Osteoblast (primary cell): ENCODE data around the gene GRWD1. TPM values are rescaled to one million over a fixed set of nuclear protein-coding genes. Genes with fewer than 3 reads are reported as not detected.

Source experiments
- DNase-seq: peaks from one replicate; pipeline ENCODE4 v3.0.0; 2011; ENCODE audit warnings: low spot score, mixed read lengths; ENCODE audit not compliant: insufficient read length; ENCODE audit errors: missing footprints
- H2AFZ ChIP-seq: 2 replicates; pipeline ENCODE4 v1.6.0; 2011; ENCODE audit warnings: mild to moderate bottlenecking, low read length
- H3K27ac ChIP-seq: 2 replicates; pipeline ENCODE4 v1.5.1; 2011; ENCODE audit warnings: mild to moderate bottlenecking, low read depth, low read length, moderate library complexity
- H3K27me3 ChIP-seq: 2 replicates; pipeline ENCODE4 v1.6.0; 2012; ENCODE audit warnings: mild to moderate bottlenecking, control low read depth, inconsistent platforms, low read length, moderate library complexity; ENCODE audit not compliant: insufficient read depth
- H3K36me3 ChIP-seq: 2 replicates; pipeline ENCODE4 v1.5.1; 2011; ENCODE audit warnings: mild to moderate bottlenecking, low read length, control low read depth, moderate library complexity; ENCODE audit not compliant: insufficient read depth
- H3K4me1 ChIP-seq: 2 replicates; pipeline ENCODE4 v1.5.1; 2011; ENCODE audit warnings: mild to moderate bottlenecking, low read length, control low read depth, moderate library complexity; ENCODE audit not compliant: insufficient read depth
- H3K4me2 ChIP-seq: 2 replicates; pipeline ENCODE4 v1.6.0; 2011; ENCODE audit warnings: mild to moderate bottlenecking, low read length; ENCODE audit not compliant: insufficient read depth
- H3K4me3 ChIP-seq: fragments of 200-600 bp; sonication (generic); 3 replicates; pipeline ENCODE4 v1.5.1; 2012; ENCODE audit warnings: mild to moderate bottlenecking, low read length, inconsistent platforms; ENCODE audit not compliant: insufficient read depth
- H3K79me2 ChIP-seq: 2 replicates; pipeline ENCODE4 v1.6.0; 2012; ENCODE audit warnings: mild to moderate bottlenecking, low read length, control low read depth, inconsistent platforms; ENCODE audit not compliant: insufficient read depth
- H3K9me3 ChIP-seq: 2 replicates; pipeline ENCODE4 v1.5.1; 2011; ENCODE audit warnings: low read depth, low read length, control low read depth
- H4K20me1 ChIP-seq: 2 replicates; pipeline ENCODE4 v1.6.0; 2012; ENCODE audit warnings: mild to moderate bottlenecking, low read length, control low read depth; ENCODE audit not compliant: insufficient read depth
- total RNA-seq: library from RNA; depleted of rRNA; stranded (reverse); fragments of >200 nt; gene quantifications from 2 replicates; pipeline ENCODE4 v1.2.3, GENCODE V29; 2012
- TF ChIP-seq, protein P1 (sequence below): IDR thresholded peaks from 2 replicates; pipeline ENCODE4 v1.5.1; 2011; ENCODE audit warnings: mild to moderate bottlenecking, low read depth, low read length, moderate library complexity; ENCODE audit errors: extremely low read depth

GRWD1 gene
- total RNA-seq, 1 donor: 25.0 TPM

- peaks cover 73% of the 10 kb centered on the region for H3K36me3 ChIP-seq
Observed at GRCh38 chr19:48473161-48473966, 27.6 kb downstream of the GRWD1 start.

DNA sequence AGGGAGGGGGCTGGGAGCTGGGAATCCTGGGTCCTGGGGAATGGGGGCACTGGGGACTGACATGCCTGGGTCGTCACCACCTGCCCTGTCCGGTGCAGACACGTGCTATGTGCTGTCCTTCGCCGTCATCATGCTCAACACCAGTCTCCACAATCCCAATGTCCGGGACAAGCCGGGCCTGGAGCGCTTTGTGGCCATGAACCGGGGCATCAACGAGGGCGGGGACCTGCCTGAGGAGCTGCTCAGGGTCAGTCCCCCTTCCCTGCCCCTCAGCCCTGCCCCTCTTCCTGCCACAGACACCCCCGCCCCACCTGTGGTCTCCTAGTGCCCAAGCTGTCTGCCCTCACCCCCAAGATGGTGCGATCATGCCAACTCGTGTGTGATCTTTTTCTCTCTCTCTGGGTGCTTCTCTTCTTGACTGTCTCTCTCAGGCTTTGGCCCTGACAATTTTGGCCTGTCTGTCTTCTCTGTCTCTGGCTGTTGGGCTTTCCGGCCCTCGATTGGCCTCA, 28.4 kb downstream of the GRWD1 start:
- Histone ChIP-seq H3K9me3 (no peaks in the 10 kb centered on the region), H3K36me3 (peaks cover 75% of the 10 kb centered on the region), H3K4me2 (no peak overlapping the region), H3K4me1 (peaks cover 9% of the 10 kb centered on the region), H2AFZ (no peak overlapping the region), H3K27ac (no peak overlapping the region), H4K20me1 (peaks cover 32% of the 10 kb centered on the region), H3K79me2 (peaks cover 22% of the 10 kb centered on the region), H3K4me3 (no peak overlapping the region), H3K27me3 (no peaks in the 10 kb centered on the region)
- DNase-seq: peak; percentile 11
- TF ChIP-seq, protein P1, sequence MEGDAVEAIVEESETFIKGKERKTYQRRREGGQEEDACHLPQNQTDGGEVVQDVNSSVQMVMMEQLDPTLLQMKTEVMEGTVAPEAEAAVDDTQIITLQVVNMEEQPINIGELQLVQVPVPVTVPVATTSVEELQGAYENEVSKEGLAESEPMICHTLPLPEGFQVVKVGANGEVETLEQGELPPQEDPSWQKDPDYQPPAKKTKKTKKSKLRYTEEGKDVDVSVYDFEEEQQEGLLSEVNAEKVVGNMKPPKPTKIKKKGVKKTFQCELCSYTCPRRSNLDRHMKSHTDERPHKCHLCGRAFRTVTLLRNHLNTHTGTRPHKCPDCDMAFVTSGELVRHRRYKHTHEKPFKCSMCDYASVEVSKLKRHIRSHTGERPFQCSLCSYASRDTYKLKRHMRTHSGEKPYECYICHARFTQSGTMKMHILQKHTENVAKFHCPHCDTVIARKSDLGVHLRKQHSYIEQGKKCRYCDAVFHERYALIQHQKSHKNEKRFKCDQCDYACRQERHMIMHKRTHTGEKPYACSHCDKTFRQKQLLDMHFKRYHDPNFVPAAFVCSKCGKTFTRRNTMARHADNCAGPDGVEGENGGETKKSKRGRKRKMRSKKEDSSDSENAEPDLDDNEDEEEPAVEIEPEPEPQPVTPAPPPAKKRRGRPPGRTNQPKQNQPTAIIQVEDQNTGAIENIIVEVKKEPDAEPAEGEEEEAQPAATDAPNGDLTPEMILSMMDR: no peak

More at GRCh38 chr19:48473161-48473966, 27.6 kb downstream of the GRWD1 start:
- Histone ChIP-seq H3K27ac (no peak overlapping the region), H3K9me3 (no peaks in the 10 kb centered on the region), H3K27me3 (no peaks in the 10 kb centered on the region), H3K4me3 (no peak overlapping the region), H4K20me1 (peaks cover 32% of the 10 kb centered on the region), H3K4me2 (no peak overlapping the region), H3K4me1 (peaks cover 11% of the 10 kb centered on the region), H3K79me2 (peaks cover 22% of the 10 kb centered on the region), H2AFZ (no peak overlapping the region)
- peak; percentile 44 for DNase-seq
- TF ChIP-seq, protein P1: no peak

GRCh38 chr19:48475369-48476068, 29.7 kb downstream of the GRWD1 start:
- no peak overlapping the region for H3K4me3 ChIP-seq
- H4K20me1 ChIP-seq: peaks cover 23% of the 10 kb centered on the region
- H2AFZ ChIP-seq: no peak overlapping the region
- no peaks in the 10 kb centered on the region for H3K27me3 ChIP-seq
- H3K4me2 ChIP-seq: no peak overlapping the region
- no peaks in the 10 kb centered on the region for H3K9me3 ChIP-seq
- peaks cover 9% of the 10 kb centered on the region for H3K4me1 ChIP-seq
- H3K27ac ChIP-seq: no peak overlapping the region
- TF ChIP-seq, protein P1: no peak
- DNase-seq: peak; percentile 26
- H3K79me2 ChIP-seq: peaks cover 13% of the 10 kb centered on the region
- peaks cover 76% of the 10 kb centered on the region for H3K36me3 ChIP-seq

- Histone ChIP-seq H4K20me1 (peaks cover 20% of the 10 kb centered on the region), H3K79me2 (peaks cover 8% of the 10 kb centered on the region), H2AFZ (no peak overlapping the region), H3K4me2 (no peak overlapping the region), H3K27me3 (no peaks in the 10 kb centered on the region), H3K4me3 (no peak overlapping the region), H3K4me1 (peaks cover 14% of the 10 kb centered on the region), H3K36me3 (peaks cover 70% of the 10 kb centered on the region), H3K27ac (no peak overlapping the region), H3K9me3 (no peaks in the 10 kb centered on the region)
- TF ChIP-seq, protein P1: no peak
- peak; percentile 9 for DNase-seq
Observed at GRCh38 chr19:48476176-48476575, 30.4 kb downstream of the GRWD1 start.
